Measurements from ENCODE around the gene DAB2IP.
"Not testable (repeated sequence)": the region's sequence is repeated elsewhere in the genome, so short reads cannot be mapped to it uniquely, and the experiment has no call there.

DAB2IP gene

DNA sequence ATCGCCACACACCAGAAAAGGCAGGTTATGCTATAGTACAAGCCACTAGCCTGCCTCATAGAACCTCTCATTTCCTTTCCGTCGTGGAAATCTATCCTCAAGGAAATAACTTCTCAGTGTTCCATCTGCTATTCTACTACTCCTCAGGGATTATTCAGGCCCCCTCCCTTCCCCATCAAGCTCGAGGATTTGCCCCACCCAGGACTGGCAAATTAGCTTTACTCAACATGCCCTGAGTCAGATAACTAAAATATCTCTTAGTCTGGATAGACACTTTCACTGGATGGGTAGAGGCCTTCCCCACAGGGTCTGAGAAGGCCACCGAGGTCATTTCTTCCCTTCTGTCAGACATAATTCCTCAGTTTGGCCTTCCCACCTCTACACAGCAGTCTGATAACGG, 142.9 kb downstream of the DAB2IP start:
- DNase-seq (ENCODE audit: low read depth in 2 of 2): not testable (repeated sequence)

DNA sequence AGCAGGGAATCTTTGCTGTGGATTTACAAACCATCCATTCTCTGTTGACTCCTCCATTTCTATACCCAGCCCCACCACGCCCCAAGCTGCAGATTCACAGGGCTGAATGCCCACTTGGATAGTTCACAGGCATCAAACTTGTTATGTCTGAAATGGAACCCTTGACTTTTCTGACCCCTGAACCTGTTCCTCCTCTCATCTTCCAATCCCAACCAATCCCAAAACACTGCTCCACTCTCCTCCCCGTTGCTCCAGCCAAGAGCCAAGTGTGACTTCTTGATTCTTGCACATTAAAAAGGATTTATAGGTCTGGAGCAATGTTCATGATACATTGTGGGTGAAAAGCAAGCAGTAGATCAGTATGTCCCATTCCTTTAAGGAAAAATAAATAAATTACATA, 145.6 kb downstream of the DAB2IP start:
- no peak for DNase-seq (ENCODE audit: low read depth in 2 of 2)

DNA sequence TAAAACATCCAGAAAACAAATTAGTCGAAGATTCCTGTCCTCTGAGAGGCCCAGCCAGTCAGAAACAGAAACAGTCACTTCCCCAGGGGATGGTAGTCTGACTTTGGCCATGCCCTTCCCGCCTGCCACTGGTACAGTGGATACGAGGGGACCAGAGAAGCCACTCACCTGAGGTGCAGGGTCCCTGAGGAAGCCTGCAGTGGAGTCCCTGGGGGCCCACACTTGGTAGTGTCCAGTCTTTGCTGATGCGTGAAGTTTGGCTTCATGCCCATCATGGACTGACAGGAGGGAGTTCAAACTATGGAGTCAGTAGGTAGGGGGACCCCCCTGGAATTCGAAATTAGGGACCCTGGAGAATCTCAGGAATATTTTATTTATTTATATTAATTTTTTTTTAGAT, 147.5 kb downstream of the DAB2IP start:
- DNase-seq (ENCODE audit: low read depth in 2 of 2): no peak

DNA sequence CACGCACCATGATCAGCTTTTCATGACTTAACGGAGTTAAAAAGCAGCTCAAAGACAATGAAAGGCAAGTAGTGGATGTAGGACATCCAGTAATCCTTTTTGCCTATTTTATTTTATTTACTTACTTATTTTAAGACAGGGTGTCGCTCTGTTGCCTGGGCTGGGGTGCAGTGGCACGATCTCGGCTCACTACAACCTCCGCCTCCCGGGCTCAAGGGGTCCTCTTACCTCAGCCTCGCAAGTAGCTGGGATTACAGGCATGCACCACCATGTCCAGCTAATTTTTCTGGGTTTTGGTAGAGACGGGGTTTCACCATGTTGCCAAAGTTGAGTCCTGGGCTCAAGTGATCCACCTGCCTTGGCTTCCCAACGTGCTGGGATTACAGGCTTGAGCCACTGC, 148.9 kb downstream of the DAB2IP start:
- DNase-seq (ENCODE audit: low read depth in 2 of 2): no peak

DNA sequence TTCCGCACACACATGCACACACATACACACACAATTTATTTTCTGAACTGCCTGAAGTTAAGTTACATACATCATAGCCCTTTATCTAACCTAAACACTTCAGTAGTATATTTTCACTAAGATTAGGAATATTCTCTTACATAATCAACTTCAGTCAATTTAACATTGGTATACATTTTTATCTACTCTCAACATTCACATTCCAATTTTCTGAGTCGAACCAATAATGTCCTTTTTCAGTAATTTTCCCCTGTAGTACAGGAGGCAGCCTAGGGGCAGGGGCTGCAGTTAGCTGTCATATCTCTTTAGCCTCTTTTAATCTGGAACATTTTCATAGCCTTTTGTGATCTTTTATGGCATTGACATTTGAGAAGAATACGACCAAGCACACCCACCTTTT, 150.1 kb downstream of the DAB2IP start:
- DNase-seq (ENCODE audit: low read depth in 2 of 2): no peak

- DNase-seq (ENCODE audit: low read depth in 2 of 2): no peak
Measured at GRCh38 chr9:121802753-121803152, 151.3 kb downstream of the DAB2IP start.

- DNase-seq (ENCODE audit: low read depth in 2 of 2): no peak
Measured at GRCh38 chr9:121807069-121807822, 155.8 kb downstream of the DAB2IP start.

GRCh38 chr9:121807823-121808278, 156.4 kb downstream of the DAB2IP start:
- DNase-seq (ENCODE audit: low read depth in 2 of 2): no peak

DNA sequence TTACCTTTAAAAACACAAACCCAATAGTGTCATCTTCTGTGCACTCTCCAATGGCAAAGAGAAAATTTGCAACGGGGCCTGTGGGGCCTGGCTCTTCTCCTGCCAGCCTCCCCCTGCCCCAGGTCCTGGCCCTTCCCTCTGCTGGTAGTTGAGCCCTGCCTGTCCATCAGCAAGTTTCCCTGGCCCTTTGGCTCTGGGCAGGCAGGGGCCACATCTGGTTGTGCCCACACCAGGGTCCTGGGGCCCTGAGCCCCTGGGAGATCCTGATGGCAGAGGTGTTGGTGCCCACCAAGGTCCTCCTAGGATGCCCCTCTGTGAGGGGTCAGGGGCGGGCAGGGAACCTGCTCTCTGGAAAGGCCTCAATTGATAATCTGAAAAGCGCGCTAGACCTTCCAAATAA, 157.3 kb downstream of the DAB2IP start:
- no peak for DNase-seq (ENCODE audit: low read depth in 2 of 2)

GRCh38 chr9:121809356-121810050, 158.1 kb downstream of the DAB2IP start:
- DNase-seq (ENCODE audit: low read depth in 2 of 2): no peak

- DNase-seq (ENCODE audit: low read depth in 2 of 2): no peak
Measured at GRCh38 chr9:121810489-121810888, 159.1 kb downstream of the DAB2IP start.

DNA sequence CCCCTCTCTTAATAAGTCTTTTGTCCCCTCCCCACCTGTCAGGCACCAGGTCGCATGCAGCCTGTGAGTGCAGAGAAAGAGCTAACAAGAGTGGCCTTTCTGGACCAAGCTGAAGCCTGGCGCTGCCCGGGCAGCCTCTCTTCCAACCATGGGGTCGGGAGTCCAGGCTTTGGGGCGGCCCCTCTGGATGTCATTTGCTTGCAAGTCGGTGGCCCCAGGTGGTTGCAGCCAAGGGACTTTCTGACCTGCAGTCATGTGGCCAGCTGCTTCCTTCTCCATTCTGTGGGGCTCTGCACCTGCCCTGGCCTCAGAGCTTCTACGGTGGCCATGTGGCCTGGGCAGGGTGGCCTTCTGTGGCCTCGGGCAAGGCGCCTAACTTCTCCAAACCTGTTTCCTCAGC, 159.7 kb downstream of the DAB2IP start:
- no peak for DNase-seq (ENCODE audit: low read depth in 2 of 2)

DNA sequence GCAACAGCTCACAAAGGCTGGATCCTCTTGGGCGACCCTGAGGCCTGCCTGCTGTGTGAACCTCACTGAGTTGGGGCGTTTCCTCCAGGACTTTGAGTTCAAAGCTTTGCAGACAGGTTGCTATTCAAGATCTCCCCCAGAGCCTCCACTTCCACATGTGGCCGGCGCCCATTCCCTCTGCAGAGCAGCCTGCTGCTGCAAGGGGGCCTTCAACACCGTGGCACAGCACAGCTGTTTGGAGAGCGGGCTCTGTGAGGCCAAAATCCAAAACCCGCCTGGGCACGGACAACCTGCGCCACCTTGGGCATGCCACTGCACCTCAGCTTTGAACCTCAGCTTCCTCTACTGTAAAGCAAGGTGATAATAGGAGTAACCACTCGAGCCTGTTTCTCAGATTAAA, 160.3 kb downstream of the DAB2IP start:
- DNase-seq (ENCODE audit: low read depth in 2 of 2): no peak

GRCh38 chr9:121812159-121812735, 160.8 kb downstream of the DAB2IP start:
- no peak for DNase-seq (ENCODE audit: low read depth in 2 of 2)

DNA sequence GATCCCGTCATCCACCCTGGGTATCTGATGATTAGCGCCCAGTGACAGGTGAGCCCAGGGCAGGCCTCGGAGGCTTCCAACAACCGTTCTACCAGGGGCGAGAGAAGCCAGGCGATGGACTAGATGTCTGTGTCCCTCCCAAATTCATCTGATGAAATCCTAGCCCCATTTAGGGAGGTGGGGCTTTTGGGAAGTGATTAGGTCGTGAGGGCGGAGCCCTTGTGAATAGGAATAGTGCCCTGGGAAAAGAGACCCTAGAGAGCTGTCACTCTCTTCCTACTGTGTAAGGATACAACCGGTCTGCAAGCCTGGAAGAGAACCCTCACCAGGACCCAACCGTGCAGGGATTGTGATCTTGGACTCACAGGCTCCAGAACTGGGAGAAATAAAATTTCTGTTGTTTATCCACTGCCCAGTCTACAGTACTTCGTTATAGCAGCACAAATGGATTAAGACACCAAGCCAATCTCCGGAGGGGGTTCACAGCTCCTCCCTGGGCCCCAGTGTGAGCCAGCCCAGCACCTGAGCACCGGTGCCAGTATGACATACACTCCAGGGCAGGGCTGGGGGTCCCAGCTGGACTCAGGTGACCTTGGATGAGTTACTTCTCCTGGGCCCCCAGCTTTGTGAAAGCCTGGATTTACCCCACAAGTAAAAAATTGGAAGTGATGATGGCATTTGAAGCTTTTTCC, 162.2 kb downstream of the DAB2IP start:
- no peak for DNase-seq (ENCODE audit: low read depth in 2 of 2)

DNA sequence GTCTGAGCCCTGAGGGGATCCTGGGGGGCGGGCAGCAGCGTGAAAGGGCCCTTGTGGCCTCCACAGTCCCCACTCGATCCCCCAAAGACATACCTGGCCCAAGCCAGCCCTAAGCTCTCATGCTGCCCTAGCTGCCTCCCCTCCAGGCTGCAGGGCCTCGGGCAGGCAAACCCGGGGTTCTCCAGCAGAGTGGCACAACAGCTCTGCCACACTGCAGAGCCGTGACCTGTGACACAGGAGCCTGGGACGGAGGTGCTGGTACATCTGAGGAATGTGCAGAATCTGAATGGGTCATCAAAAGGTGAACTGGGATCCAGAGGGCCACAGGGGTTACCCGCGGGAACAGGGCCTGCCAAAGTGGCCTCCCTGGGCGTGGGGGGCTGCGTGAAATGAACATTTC, 163.2 kb downstream of the DAB2IP start:
- DNase-seq (ENCODE audit: low read depth in 2 of 2): no peak

DNA sequence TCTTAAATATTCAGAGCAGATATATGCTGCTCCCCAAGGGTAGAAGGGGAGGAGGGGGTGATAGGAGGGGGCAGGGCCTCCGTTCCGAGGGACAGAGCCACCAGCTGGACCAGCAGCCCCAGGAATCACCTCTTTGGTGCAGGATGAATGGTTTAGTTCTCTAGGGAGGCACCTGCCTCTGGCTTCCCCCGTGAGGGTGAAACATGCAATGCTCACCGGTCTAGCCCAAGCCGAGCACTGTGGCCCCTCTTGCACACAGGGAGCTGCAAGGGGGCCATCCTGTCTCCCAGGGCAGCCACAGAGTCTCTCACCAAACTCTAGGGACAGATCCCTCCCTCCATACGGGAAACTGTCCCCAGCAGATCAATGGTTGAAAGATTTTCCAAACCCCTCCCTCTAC, 163.7 kb downstream of the DAB2IP start:
- no peak for DNase-seq (ENCODE audit: low read depth in 2 of 2)

DNA sequence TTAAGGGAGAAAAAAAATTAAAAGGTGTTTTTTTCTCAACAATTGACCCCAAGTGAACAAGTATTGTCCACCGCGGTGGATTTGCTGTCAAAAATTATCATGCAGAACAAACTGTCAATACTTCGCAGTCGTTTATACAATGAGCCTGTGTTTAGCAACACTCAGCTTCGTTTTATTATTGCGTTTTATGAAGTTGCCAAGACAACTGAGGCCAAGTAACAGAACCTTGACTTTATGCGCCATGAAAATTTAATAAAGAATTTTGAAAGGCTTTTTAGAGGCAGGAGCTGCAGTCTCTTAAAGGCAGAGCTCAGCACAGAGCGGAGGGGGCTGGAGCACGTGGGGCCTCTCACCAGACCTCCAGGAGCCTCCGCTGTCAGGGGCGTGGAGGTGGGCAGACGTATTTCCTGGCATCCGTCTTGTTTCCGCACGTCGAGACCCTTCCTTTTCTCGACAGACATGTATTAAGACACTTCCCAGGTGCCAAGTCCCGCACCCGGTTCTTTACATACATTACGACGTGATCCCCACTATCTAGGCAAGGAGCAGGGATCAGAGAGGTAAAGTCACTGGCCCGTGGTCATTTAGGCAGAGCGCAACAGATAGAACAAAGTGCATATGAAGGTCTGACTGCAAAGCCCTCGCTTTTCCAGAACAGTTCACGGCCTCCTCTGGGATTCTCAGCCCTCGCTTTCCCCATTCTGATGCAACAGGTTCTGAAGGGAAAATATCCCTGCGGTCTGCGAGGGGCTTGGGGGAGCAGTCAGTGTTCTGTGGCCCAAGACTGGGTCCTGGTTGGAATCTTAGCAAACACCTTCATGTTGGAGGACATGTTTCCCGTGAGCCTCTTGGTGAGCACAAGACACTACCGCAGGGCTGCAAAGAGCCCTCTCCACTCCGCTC, 164.4 kb downstream of the DAB2IP start:
- no peak for DNase-seq (ENCODE audit: low read depth in 2 of 2)

DNA sequence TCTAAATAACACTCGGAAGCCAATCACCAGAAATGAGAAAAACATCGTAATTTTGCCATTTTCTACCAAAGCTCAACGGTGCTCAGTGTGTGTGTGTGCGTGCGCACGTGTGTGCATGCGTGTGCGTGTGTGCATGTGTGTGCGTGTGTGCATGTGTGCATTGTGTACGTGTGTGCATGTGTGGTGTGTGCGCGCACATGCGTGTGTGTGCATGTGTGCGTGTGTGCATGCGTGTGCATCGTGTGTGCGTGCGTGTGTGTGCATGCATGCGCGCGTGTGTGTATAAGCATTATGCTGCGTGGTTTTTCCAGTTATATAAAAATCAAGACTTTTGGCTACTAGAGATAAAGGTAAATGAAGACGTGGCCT, 165.0 kb downstream of the DAB2IP start:
- no peak for DNase-seq (ENCODE audit: low read depth in 2 of 2)

- no peak for DNase-seq (ENCODE audit: low read depth in 2 of 2)
Measured at GRCh38 chr9:121816845-121817450, 165.5 kb downstream of the DAB2IP start.

DNA sequence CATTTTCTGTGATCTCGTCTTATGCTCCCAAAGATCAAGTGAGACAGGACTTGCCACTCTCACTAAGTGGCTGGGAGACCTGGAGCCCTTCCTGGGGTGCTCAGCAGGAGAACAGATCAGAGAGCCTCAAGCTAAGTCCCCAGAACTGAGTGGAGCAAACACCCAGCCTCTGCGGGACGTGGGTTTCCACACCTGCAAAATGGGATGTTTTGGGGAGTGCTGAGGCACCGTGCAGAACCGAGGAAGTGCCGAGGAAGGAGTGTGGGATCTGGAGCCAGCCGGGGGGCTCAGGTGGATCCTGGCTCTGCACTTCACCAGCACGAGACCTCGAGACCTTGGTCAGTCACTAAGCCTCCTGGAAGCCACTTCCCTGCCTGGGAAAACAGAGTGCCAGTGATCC, 166.0 kb downstream of the DAB2IP start:
- no peak for DNase-seq (ENCODE audit: low read depth in 2 of 2)
